Measurements from ENCODE around the gene PRKCA. TPM values are rescaled to one million over a fixed set of nuclear protein-coding genes. Genes with fewer than 3 reads are reported as not detected.

PRKCA gene
- polyA plus RNA-seq, 2 of the 4 experiments (the other 2 are of a cell fraction) = 28.8 to 65.0 TPM

GRCh38 chr17:66595893-66596292, 293.5 kb downstream of the PRKCA start:
- Histone ChIP-seq H3K9me3 (no peaks in the 10 kb centered on the region), H3K4me1 (no peaks in the 10 kb centered on the region), H3K4me3 (no peak overlapping the region), H3K4me2 (no peak overlapping the region), H3K27ac (no peak overlapping the region)
- POLR2A ChIA-PET = no interaction called here
- FAIRE-seq = no peak
- DNase-seq (ENCODE audit: low read depth in 1 of 2, low spot score in 1 of 2) = no peak
- no peak for TF ChIP-seq TP53 (CRISPR knock-in tag; IDR thresholded peaks at IDR 0.05)
- no peak for TF ChIP-seq HOXB13 (CRISPR knock-in tag; IDR thresholded peaks at IDR 0.05; ENCODE audit: low read depth)
- no peak for TF ChIP-seq HMGXB4 (CRISPR knock-in tag; IDR thresholded peaks at IDR 0.05; ENCODE audit: borderline replicate concordance)
- TF ChIP-seq FOSB (CRISPR knock-in tag; IDR thresholded peaks at IDR 0.05) = no peak
- no peak for TF ChIP-seq RARB (CRISPR knock-in tag; IDR thresholded peaks at IDR 0.05)
- TF ChIP-seq NR3C1 (IDR thresholded peaks at IDR 0.05) = no peak
- no peak for TF ChIP-seq USF2 (IDR thresholded peaks at IDR 0.05)
- TF ChIP-seq ATOH8 (CRISPR knock-in tag; IDR thresholded peaks at IDR 0.05; ENCODE audit: low read depth) = no peak
- no peak for TF ChIP-seq ZFP36 (IDR thresholded peaks at IDR 0.05; ENCODE audit: borderline replicate concordance, partially characterized antibody)
- ATAC-seq = no peak
- WGBS (ENCODE audit: missing lambda C conversion rate) = 92% methylated on average over 12 of the region's 12 CpGs
- CTCF ChIA-PET = no interaction called here

GRCh38 chr17:66602659-66603384, 300.4 kb downstream of the PRKCA start:
- Histone ChIP-seq H3K4me2 (peak overlapping the region; percentile 39; the same call in 2 of the 3 replicates), H3K9me3 (no peaks in the 10 kb centered on the region), H3K4me1 (no peaks in the 10 kb centered on the region), H3K4me3 (peak overlapping the region; percentile 15; the same call in 2 of the 3 replicates), H3K27ac (peak overlapping the region; percentile 3 to 73; a peak in 4 of 6 replicates)
- no peak for FAIRE-seq
- CTCF ChIA-PET = no interaction called here
- peak; percentile 39 to 72; a peak in 4 of 6 replicates for ATAC-seq
- POLR2A ChIA-PET = no interaction called here
- TF ChIP-seq JUN (IDR thresholded peaks at IDR 0.05) (no peak), HOXB5 (CRISPR knock-in tag; IDR thresholded peaks at IDR 0.05) (no peak), TFCP2L1 (CRISPR knock-in tag; IDR thresholded peaks at IDR 0.05) (no peak), ATOH8 (CRISPR knock-in tag; IDR thresholded peaks at IDR 0.05; ENCODE audit: low read depth) (no peak), RNF2 (IDR thresholded peaks at IDR 0.05; ENCODE audit: borderline replicate concordance, low read depth) (no peak), EP300 (IDR thresholded peaks at IDR 0.05) (no peak), NFE2L2 (conservative IDR thresholded peaks at IDR 0.05; ENCODE audit: low read length) (no peak), E2F6 (IDR thresholded peaks at IDR 0.05; ENCODE audit: borderline replicate concordance, low read depth) (no peak), CTCF (IDR thresholded peaks at IDR 0.05) (no peak), POLR2AphosphoS2 (conservative IDR thresholded peaks at IDR 0.05; ENCODE audit: low read length) (no peak), CBX8 (IDR thresholded peaks at IDR 0.05) (no peak), FOSL2 (IDR thresholded peaks at IDR 0.05) (no peak), FOSL2 (CRISPR knock-in tag; IDR thresholded peaks at IDR 0.05) (no peak), FOSB (CRISPR knock-in tag; IDR thresholded peaks at IDR 0.05) (no peak), EHMT2 (IDR thresholded peaks at IDR 0.05; ENCODE audit: low read depth) (no peak)
- no peak for DNase-seq (ENCODE audit: low read depth in 1 of 2, low spot score in 1 of 2)
- 89% methylated on average over 14 of the region's 14 CpGs for WGBS (ENCODE audit: missing lambda C conversion rate)
